ENCODE results near the gene GALNT6.

Gene GALNT6

GRCh38 chr12:51406290-51406689, 15.1 kb upstream of the GALNT6 start:
- no peak overlapping the region for H3K4me3 ChIP-seq (ENCODE audit: low read length)
- no peaks in the 10 kb centered on the region for H3K9me3 ChIP-seq (ENCODE audit: control insufficient read depth, insufficient read depth, low read length)
- DNase-seq (ENCODE audit: low read depth, low spot score): no peak
- H3K27me3 ChIP-seq (ENCODE audit: control insufficient read depth, insufficient read depth, low read length): no peaks in the 10 kb centered on the region
- H3K27ac ChIP-seq (ENCODE audit: low read length): no peak overlapping the region
- H3K4me1 ChIP-seq (ENCODE audit: control insufficient read depth, insufficient read depth, low read length): no peaks in the 10 kb centered on the region
- no peaks in the 10 kb centered on the region for H3K36me3 ChIP-seq (ENCODE audit: control insufficient read depth, insufficient read depth, low read length)
- WGBS (ENCODE audit: insufficient coverage, insufficient read length): no CpG with 5 or more reads among the region's 3 CpGs

GRCh38 chr12:51405801-51406207, 14.6 kb upstream of the GALNT6 start:
- H3K4me1 ChIP-seq (ENCODE audit: control insufficient read depth, insufficient read depth, low read length): no peaks in the 10 kb centered on the region
- no peak for DNase-seq (ENCODE audit: low read depth, low spot score)
- no CpG with 5 or more reads among the region's 3 CpGs for WGBS (ENCODE audit: insufficient coverage, insufficient read length)

GRCh38 chr12:51404627-51405026, 13.4 kb upstream of the GALNT6 start:
- no CpG with 5 or more reads among the region's 3 CpGs for WGBS (ENCODE audit: insufficient coverage, insufficient read length)
- no peaks in the 10 kb centered on the region for H3K9me3 ChIP-seq (ENCODE audit: control insufficient read depth, insufficient read depth, low read length)
- H3K4me1 ChIP-seq (ENCODE audit: control insufficient read depth, insufficient read depth, low read length): no peaks in the 10 kb centered on the region
- no peak overlapping the region for H3K4me3 ChIP-seq (ENCODE audit: low read length)
- DNase-seq (ENCODE audit: low read depth, low spot score): no peak
- no peak overlapping the region for H3K27ac ChIP-seq (ENCODE audit: low read length)
- no peaks in the 10 kb centered on the region for H3K36me3 ChIP-seq (ENCODE audit: control insufficient read depth, insufficient read depth, low read length)
- no peaks in the 10 kb centered on the region for H3K27me3 ChIP-seq (ENCODE audit: control insufficient read depth, insufficient read depth, low read length)

More at GRCh38 chr12:51405801-51406207, 14.6 kb upstream of the GALNT6 start:
- Histone ChIP-seq H3K9me3 (ENCODE audit: control insufficient read depth, insufficient read depth, low read length) (no peaks in the 10 kb centered on the region), H3K36me3 (ENCODE audit: control insufficient read depth, insufficient read depth, low read length) (no peaks in the 10 kb centered on the region), H3K27ac (ENCODE audit: low read length) (no peak overlapping the region), H3K27me3 (ENCODE audit: control insufficient read depth, insufficient read depth, low read length) (no peaks in the 10 kb centered on the region), H3K4me3 (ENCODE audit: low read length) (no peak overlapping the region)

- Histone ChIP-seq H3K36me3 (ENCODE audit: control insufficient read depth, insufficient read depth, low read length) (no peaks in the 10 kb centered on the region), H3K27ac (ENCODE audit: low read length) (no peak overlapping the region), H3K4me3 (ENCODE audit: low read length) (no peak overlapping the region), H3K9me3 (ENCODE audit: control insufficient read depth, insufficient read depth, low read length) (no peaks in the 10 kb centered on the region), H3K27me3 (ENCODE audit: control insufficient read depth, insufficient read depth, low read length) (no peaks in the 10 kb centered on the region), H3K4me1 (ENCODE audit: control insufficient read depth, insufficient read depth, low read length) (no peaks in the 10 kb centered on the region)
- WGBS (ENCODE audit: insufficient coverage, insufficient read length): no CpG with 5 or more reads among the region's 4 CpGs
- DNase-seq (ENCODE audit: low read depth, low spot score): no peak
Measured at GRCh38 chr12:51403681-51404136, 12.5 kb upstream of the GALNT6 start.

- no CpG with 5 or more reads among the region's 6 CpGs for WGBS (ENCODE audit: insufficient coverage, insufficient read length)
- H3K4me3 ChIP-seq (ENCODE audit: low read length): no peak overlapping the region
- no peaks in the 10 kb centered on the region for H3K36me3 ChIP-seq (ENCODE audit: control insufficient read depth, insufficient read depth, low read length)
- no peak for DNase-seq (ENCODE audit: low read depth, low spot score)
- H3K27me3 ChIP-seq (ENCODE audit: control insufficient read depth, insufficient read depth, low read length): no peaks in the 10 kb centered on the region
- no peak overlapping the region for H3K27ac ChIP-seq (ENCODE audit: low read length)
- H3K9me3 ChIP-seq (ENCODE audit: control insufficient read depth, insufficient read depth, low read length): no peaks in the 10 kb centered on the region
- no peaks in the 10 kb centered on the region for H3K4me1 ChIP-seq (ENCODE audit: control insufficient read depth, insufficient read depth, low read length)
Measured at GRCh38 chr12:51403159-51403558, 12.0 kb upstream of the GALNT6 start.

- Histone ChIP-seq H3K36me3 (ENCODE audit: control insufficient read depth, insufficient read depth, low read length) (no peaks in the 10 kb centered on the region), H3K9me3 (ENCODE audit: control insufficient read depth, insufficient read depth, low read length) (no peaks in the 10 kb centered on the region), H3K4me3 (ENCODE audit: low read length) (no peak overlapping the region), H3K27ac (ENCODE audit: low read length) (no peak overlapping the region), H3K4me1 (ENCODE audit: control insufficient read depth, insufficient read depth, low read length) (no peaks in the 10 kb centered on the region), H3K27me3 (ENCODE audit: control insufficient read depth, insufficient read depth, low read length) (no peaks in the 10 kb centered on the region)
- no peak for DNase-seq (ENCODE audit: low read depth, low spot score)
- WGBS (ENCODE audit: insufficient coverage, insufficient read length): no CpG with 5 or more reads among the region's 1 CpG
Measured at GRCh38 chr12:51401900-51402299, 10.7 kb upstream of the GALNT6 start.

- Histone ChIP-seq H3K27ac (ENCODE audit: low read length) (no peak overlapping the region), H3K9me3 (ENCODE audit: control insufficient read depth, insufficient read depth, low read length) (no peaks in the 10 kb centered on the region), H3K27me3 (ENCODE audit: control insufficient read depth, insufficient read depth, low read length) (no peaks in the 10 kb centered on the region), H3K4me3 (ENCODE audit: low read length) (no peak overlapping the region), H3K36me3 (ENCODE audit: control insufficient read depth, insufficient read depth, low read length) (no peaks in the 10 kb centered on the region), H3K4me1 (ENCODE audit: control insufficient read depth, insufficient read depth, low read length) (no peaks in the 10 kb centered on the region)
- no peak for DNase-seq (ENCODE audit: low read depth, low spot score)
- no CpG with 5 or more reads among the region's 13 CpGs for WGBS (ENCODE audit: insufficient coverage, insufficient read length)
Measured at GRCh38 chr12:51401486-51401885, 10.3 kb upstream of the GALNT6 start.

- Histone ChIP-seq H3K27ac (ENCODE audit: low read length) (no peak overlapping the region), H3K36me3 (ENCODE audit: control insufficient read depth, insufficient read depth, low read length) (no peaks in the 10 kb centered on the region), H3K27me3 (ENCODE audit: control insufficient read depth, insufficient read depth, low read length) (no peaks in the 10 kb centered on the region), H3K4me1 (ENCODE audit: control insufficient read depth, insufficient read depth, low read length) (no peaks in the 10 kb centered on the region), H3K9me3 (ENCODE audit: control insufficient read depth, insufficient read depth, low read length) (no peaks in the 10 kb centered on the region), H3K4me3 (ENCODE audit: low read length) (no peak overlapping the region)
- WGBS (ENCODE audit: insufficient coverage, insufficient read length): no CpG with 5 or more reads among the region's 14 CpGs
- no peak for DNase-seq (ENCODE audit: low read depth, low spot score)
Measured at GRCh38 chr12:51401020-51401419, 9.8 kb upstream of the GALNT6 start.

GRCh38 chr12:51399891-51400290, 8.7 kb upstream of the GALNT6 start:
- Histone ChIP-seq H3K27ac (ENCODE audit: low read length) (no peak overlapping the region), H3K9me3 (ENCODE audit: control insufficient read depth, insufficient read depth, low read length) (no peaks in the 10 kb centered on the region), H3K4me1 (ENCODE audit: control insufficient read depth, insufficient read depth, low read length) (no peaks in the 10 kb centered on the region), H3K36me3 (ENCODE audit: control insufficient read depth, insufficient read depth, low read length) (no peaks in the 10 kb centered on the region), H3K4me3 (ENCODE audit: low read length) (no peak overlapping the region), H3K27me3 (ENCODE audit: control insufficient read depth, insufficient read depth, low read length) (no peaks in the 10 kb centered on the region)
- WGBS (ENCODE audit: insufficient coverage, insufficient read length): no CpG with 5 or more reads among the region's 4 CpGs
- no peak for DNase-seq (ENCODE audit: low read depth, low spot score)

- DNase-seq (ENCODE audit: low read depth, low spot score): no peak
- no CpG with 5 or more reads among the region's 4 CpGs for WGBS (ENCODE audit: insufficient coverage, insufficient read length)
- no peaks in the 10 kb centered on the region for H3K4me1 ChIP-seq (ENCODE audit: control insufficient read depth, insufficient read depth, low read length)
- no peaks in the 10 kb centered on the region for H3K9me3 ChIP-seq (ENCODE audit: control insufficient read depth, insufficient read depth, low read length)
- H3K4me3 ChIP-seq (ENCODE audit: low read length): no peak overlapping the region
- H3K36me3 ChIP-seq (ENCODE audit: control insufficient read depth, insufficient read depth, low read length): 0 out of 2 replicates have a peak, but pooled peaks cover 3% of the 10 kb centered on the region
- no peaks in the 10 kb centered on the region for H3K27me3 ChIP-seq (ENCODE audit: control insufficient read depth, insufficient read depth, low read length)
- no peak overlapping the region for H3K27ac ChIP-seq (ENCODE audit: low read length)
Measured at GRCh38 chr12:51397670-51398069, 6.5 kb upstream of the GALNT6 start.
